H9 (cell line): ENCODE data around the gene TLR5. TPM values are rescaled to one million over a fixed set of nuclear protein-coding genes. Genes with fewer than 3 reads are reported as not detected.

Experiments
- DNase-seq: peaks from one replicate; pipeline ENCODE4 v3.0.0-alpha.2; 2017
- H2AFZ ChIP-seq: one replicate; pipeline ENCODE4 v1.6.1; 2013; ENCODE audit warnings: mild to moderate bottlenecking, low read length, control low read depth, moderate library complexity
- H2AK5ac ChIP-seq: 2 replicates; pipeline ENCODE4 v1.6.1; 2013; ENCODE audit warnings: low read length, control low read depth, mixed read lengths; ENCODE audit not compliant: insufficient read length
- H2BK120ac ChIP-seq: one replicate; pipeline ENCODE4 v1.6.1; 2013; ENCODE audit warnings: low read depth, mild to moderate bottlenecking, low read length, control low read depth, inconsistent platforms; ENCODE audit not compliant: poor library complexity, severe bottlenecking
- H2BK12ac ChIP-seq: 2 replicates; pipeline ENCODE4 v1.6.1; 2013; ENCODE audit warnings: low read length, control low read depth, mixed read lengths, low read depth; ENCODE audit not compliant: insufficient read length
- H2BK15ac ChIP-seq: 2 replicates; pipeline ENCODE4 v1.6.1; 2013; ENCODE audit warnings: low read depth, low read length, control low read depth
- H2BK20ac ChIP-seq: one replicate; pipeline ENCODE4 v1.6.1; 2013; ENCODE audit warnings: low read depth, mild to moderate bottlenecking, low read length, control low read depth, inconsistent platforms; ENCODE audit not compliant: poor library complexity, severe bottlenecking
- H2BK5ac ChIP-seq: 2 replicates; pipeline ENCODE4 v1.6.1; 2013; ENCODE audit warnings: low read length, control low read depth, mixed read lengths; ENCODE audit not compliant: insufficient read length
- H3K14ac ChIP-seq: 2 replicates; pipeline ENCODE4 v1.6.1; 2013; ENCODE audit warnings: low read length, control low read depth; ENCODE audit not compliant: insufficient read depth
- H3K18ac ChIP-seq: 2 replicates; pipeline ENCODE4 v1.6.1; 2013; ENCODE audit warnings: low read depth, mild to moderate bottlenecking, mixed read lengths, low read length, control low read depth; ENCODE audit not compliant: insufficient read length
- H3K23ac ChIP-seq: 2 replicates; pipeline ENCODE4 v1.6.1; 2013; ENCODE audit warnings: low read length, control low read depth, mixed read lengths, low read depth; ENCODE audit not compliant: insufficient read length
- H3K23me2 ChIP-seq: 2 replicates; pipeline ENCODE4 v1.6.1; 2013; ENCODE audit warnings: low read depth, mild to moderate bottlenecking, mixed read lengths, low read length, control low read depth; ENCODE audit not compliant: insufficient read length, poor library complexity, severe bottlenecking
- H3K27ac ChIP-seq: 2 replicates; pipeline ENCODE4 v1.5.1; 2013; ENCODE audit warnings: low read length, control low read depth, mixed read lengths, low read depth; ENCODE audit not compliant: insufficient read length
- H3K27me3 ChIP-seq: 2 replicates; pipeline ENCODE4 v1.6.1; 2013; ENCODE audit warnings: low read length, control low read depth, inconsistent platforms; ENCODE audit not compliant: insufficient read depth
- H3K4ac ChIP-seq: 2 replicates; pipeline ENCODE4 v1.6.1; 2013; ENCODE audit warnings: low read depth, mild to moderate bottlenecking, control low read depth, inconsistent platforms, low read length, moderate library complexity
- H3K4me1 ChIP-seq: 2 replicates; pipeline ENCODE4 v1.6.1; 2013; ENCODE audit warnings: low read length, control low read depth, inconsistent platforms; ENCODE audit not compliant: insufficient read depth
- H3K4me2 ChIP-seq: 2 replicates; pipeline ENCODE4 v1.6.1; 2013; ENCODE audit warnings: low read length, control low read depth, mixed read lengths; ENCODE audit not compliant: insufficient read length, insufficient read depth
- H3K56ac ChIP-seq: 2 replicates; pipeline ENCODE4 v1.6.1; 2013; ENCODE audit warnings: low read depth, mild to moderate bottlenecking, mixed read lengths, low read length, control low read depth; ENCODE audit not compliant: insufficient read length
- H3K79me1 ChIP-seq: 2 replicates; pipeline ENCODE4 v1.6.1; 2013; ENCODE audit warnings: low read depth, mild to moderate bottlenecking, moderate library complexity, low read length, control low read depth, inconsistent platforms; ENCODE audit not compliant: insufficient read depth, poor library complexity, severe bottlenecking
- H3K79me2 ChIP-seq: 2 replicates; pipeline ENCODE4 v1.6.1; 2013; ENCODE audit warnings: low read length, control low read depth, inconsistent platforms; ENCODE audit not compliant: insufficient read depth
- H3K9ac ChIP-seq: 2 replicates; pipeline ENCODE4 v1.6.1; 2013; ENCODE audit warnings: low read length, control low read depth, mixed read lengths; ENCODE audit not compliant: insufficient read length; ENCODE audit errors: extremely low read depth
- H3K9me3 ChIP-seq: one replicate; pipeline ENCODE4 v1.6.1; 2013; ENCODE audit warnings: low read depth, low read length, inconsistent platforms; ENCODE audit not compliant: control insufficient read depth
- H3T11ph ChIP-seq: one replicate; pipeline ENCODE4 v1.6.1; 2013; ENCODE audit warnings: mild to moderate bottlenecking, low read length, control low read depth, inconsistent platforms
- H4K20me1 ChIP-seq: one replicate; pipeline ENCODE4 v1.6.1; 2013; ENCODE audit not compliant: control insufficient read depth, insufficient read length, insufficient read depth
- H4K5ac ChIP-seq: 2 replicates; pipeline ENCODE4 v1.6.1; 2013; ENCODE audit warnings: low read depth, mild to moderate bottlenecking, mixed read lengths, low read length, control low read depth; ENCODE audit not compliant: insufficient read length
- H4K8ac ChIP-seq: replicated peaks from 2 replicates; pipeline ENCODE4 v1.6.1; 2013; ENCODE audit warnings: low read length, control low read depth, mixed read lengths, low read depth; ENCODE audit not compliant: insufficient read length
- H4K91ac ChIP-seq: 2 replicates; pipeline ENCODE4 v1.6.1; 2013; ENCODE audit warnings: low read depth, mild to moderate bottlenecking, moderate library complexity, mixed read lengths, low read length, control low read depth; ENCODE audit not compliant: insufficient read length
- H3K27ac Mint-ChIP-seq, 3 experiments: 2 replicates in 2 of 3; 3 replicates in 1 of 3; pipeline ENCODE4 v1.8.0; 2020 to 2021; ENCODE audit warnings: mixed read lengths in 3 of 3, mild to moderate bottlenecking in 1 of 3, moderate library complexity in 1 of 3
- H3K27me3 Mint-ChIP-seq: 2 replicates; pipeline ENCODE4 v1.8.0; 2021; ENCODE audit warnings: low read depth, mild to moderate bottlenecking, moderate library complexity, mixed read lengths
- H3K36me3 Mint-ChIP-seq, 3 experiments: 2 replicates in 2 of 3; 3 replicates in 1 of 3; pipeline ENCODE4 v1.8.0; 2020 to 2021; ENCODE audit warnings: low read depth in 3 of 3, mixed read lengths in 3 of 3; ENCODE audit not compliant: insufficient read depth in 1 of 3
- H3K4me1 Mint-ChIP-seq, 2 experiments: 2 replicates each; pipeline ENCODE4 v1.8.0; 2020; ENCODE audit warnings: mixed read lengths in 2 of 2
- H3K4me3 Mint-ChIP-seq, 2 experiments: 2 replicates in 1 of 2; 3 replicates in 1 of 2; pipeline ENCODE4 v1.8.0; 2020 to 2021; ENCODE audit warnings: mild to moderate bottlenecking in 2 of 2, mixed read lengths in 2 of 2, moderate library complexity in 1 of 2
- H3K9me3 Mint-ChIP-seq, 2 experiments: 2 replicates in 1 of 2; 3 replicates in 1 of 2; pipeline ENCODE4 v1.8.0; 2020; ENCODE audit warnings: mild to moderate bottlenecking in 2 of 2, mixed read lengths in 2 of 2, moderate library complexity in 1 of 2
- CTCF ChIP-seq: fragments of 200-600 bp; sonication (generic); conservative IDR thresholded peaks from 3 replicates; pipeline ENCODE4 v1.8.0; 2021; ENCODE audit warnings: antibody characterized with exemption, mild to moderate bottlenecking
- WGBS: extraction: QIAGEN DNeasy Blood & Tissue Kit; methylation state at CpG from one replicate; pipeline ENCODE4 v1.1.7; 2013; ENCODE audit warnings: missing lambda C conversion rate, low lambda C conversion rate, mixed read lengths; ENCODE audit not compliant: insufficient read length; ENCODE audit errors: extremely low coverage; 5-methylcytosine and 5-hydroxymethylcytosine counted together
- total RNA-seq: library from RNA; stranded (reverse); gene quantifications from 2 replicates; pipeline ENCODE4 v1.2.1, GENCODE V29; 2021

The TLR5 gene
- total RNA-seq, 1 experiment from 2014 or later = not detected

GRCh38 chr1:223075834-223076233 is 67.2 kb downstream of the TLR5 start:
- H3K79me2 ChIP-seq = no peaks in the 10 kb centered on the region
- Mint-ChIP-seq H3K9me3 (no peaks in the 10 kb centered on the region), H3K4me3 (no peak overlapping the region), H3K4me1 (peaks cover 23 to 32% of the 10 kb centered on the region in 2 experiments), H3K27me3 (no peaks in the 10 kb centered on the region; the same call in 1 of the 2 replicates), H3K36me3 (no peaks in the 10 kb centered on the region; a peak in 1 of 7 replicates), H3K27ac (no peak overlapping the region; a peak in 1 of 7 replicates)
- no peak overlapping the region for H4K8ac ChIP-seq
- no peak overlapping the region for H2BK20ac ChIP-seq
- peaks cover 3% of the 10 kb centered on the region; the same call in 1 of the 2 replicates for H3K4me1 ChIP-seq
- no peak overlapping the region for H3T11ph ChIP-seq
- H3K27me3 ChIP-seq = no peaks in the 10 kb centered on the region
- no peak overlapping the region for H4K5ac ChIP-seq
- no peak overlapping the region for H3K18ac ChIP-seq
- H2AK5ac ChIP-seq = no peak overlapping the region
- no peak overlapping the region for H4K91ac ChIP-seq
- H3K27ac ChIP-seq = no peak overlapping the region
- H4K20me1 ChIP-seq = no peaks in the 10 kb centered on the region
- H3K14ac ChIP-seq = no peak overlapping the region
- no peak overlapping the region for H2BK12ac ChIP-seq
- H2BK5ac ChIP-seq = no peak overlapping the region
- H3K9ac ChIP-seq = no peak overlapping the region
- H3K56ac ChIP-seq = no peak overlapping the region
- H2BK15ac ChIP-seq = no peak overlapping the region
- no peak overlapping the region for H3K4ac ChIP-seq
- no peak overlapping the region for H2BK120ac ChIP-seq
- no peak for TF ChIP-seq CTCF
- no peak for DNase-seq
- no peak overlapping the region for H2AFZ ChIP-seq
- H3K79me1 ChIP-seq = no peaks in the 10 kb centered on the region
- no peaks in the 10 kb centered on the region for H3K9me3 ChIP-seq
- H3K23me2 ChIP-seq = no peaks in the 10 kb centered on the region
- no CpG with 5 or more reads among the region's 3 CpGs for WGBS
- H3K4me2 ChIP-seq = no peak overlapping the region
- no peak overlapping the region for H3K23ac ChIP-seq
